ENCODE measurements around the gene EGFL7.

DNA sequence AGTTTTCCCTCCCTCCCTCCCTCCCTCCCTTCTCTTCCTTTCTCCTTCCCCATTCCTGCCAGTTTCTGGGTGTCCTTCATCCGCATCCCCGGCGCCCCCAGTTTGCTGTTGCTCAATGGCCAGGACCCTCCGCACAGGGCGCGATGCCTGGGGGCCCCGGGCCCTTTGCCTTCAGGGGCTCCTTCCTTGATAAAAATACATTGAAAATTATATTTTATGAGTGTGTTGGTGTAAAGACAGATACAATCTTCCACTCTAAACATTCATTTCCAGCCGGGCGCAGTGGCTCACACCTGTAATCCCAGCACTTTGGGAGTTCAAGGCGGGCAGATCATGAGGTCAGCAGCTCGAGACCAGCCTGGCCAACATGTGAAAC is 32.1 kb downstream of the EGFL7 start:
- no peak for TF ChIP-seq CTCF (IDR thresholded peaks at IDR 0.05)
- TF ChIP-seq ZFX (IDR thresholded peaks at IDR 0.05; ENCODE audit: borderline replicate concordance) = no peak

Measured in 22Rv1 (cell line).